IMR-90 (cell line): ENCODE data around the gene AP2B1. TPM values are rescaled to one million over a fixed set of nuclear protein-coding genes. Genes with fewer than 3 reads are reported as not detected.

ENCODE experiments used
- ATAC-seq: fragments of 200-7000 bp; cut with Tn5 transposase; 2 replicates; pipeline ENCODE4 v1.9.1; 2020; ENCODE audit warnings: low read depth, mild to moderate bottlenecking, moderate library complexity
- BruUV-seq: library from RNA; stranded (reverse); fragments of 400-500 nt; replicated peaks from 2 replicates; lab custom pipeline; 2021; lab: Mats Ljungman, UMichigan
- CTCF ChIA-PET: fragments of 300-600 bp; formaldehyde crosslinking; extraction: SDS; loops from one replicate; lab custom pipeline; 2021; ENCODE audit warnings: antibody characterized with exemption; lab: Yijun Ruan, JAX
- POLR2A ChIA-PET: fragments of 300-600 bp; sonication (Branson Sonifier 250); formaldehyde crosslinking; loops from one replicate; lab custom pipeline; 2022; ENCODE audit warnings: antibody characterized with exemption; ENCODE audit not compliant: unreplicated experiment; lab: Charles Lee
- DNase-seq: peaks from one replicate; pipeline ENCODE4 v3.0.0; 2013
- H2AFZ ChIP-seq: replicated peaks from 2 replicates; pipeline ENCODE3; 2013; ENCODE audit warnings: low read length, mild to moderate bottlenecking; ENCODE audit not compliant: poor library complexity
- H2AK5ac ChIP-seq: 2 replicates; pipeline ENCODE4 v1.6.1; 2013; ENCODE audit warnings: low read depth, low read length, inconsistent platforms
- H2AK9ac ChIP-seq: replicated peaks from 2 replicates; pipeline ENCODE3; 2013; ENCODE audit warnings: mild to moderate bottlenecking, low read depth, low read length, moderate library complexity; ENCODE audit not compliant: poor library complexity
- H2BK120ac ChIP-seq: 2 replicates; pipeline ENCODE4 v1.6.1; 2013; ENCODE audit warnings: low read depth, low read length, inconsistent platforms
- H2BK15ac ChIP-seq: 3 replicates; pipeline ENCODE4 v1.6.1; 2013; ENCODE audit warnings: low read depth, low read length, inconsistent platforms
- H2BK20ac ChIP-seq: 2 replicates; pipeline ENCODE4 v1.6.1; 2013; ENCODE audit warnings: low read depth, mild to moderate bottlenecking, inconsistent platforms, low read length, moderate library complexity
- H2BK5ac ChIP-seq: 2 replicates; pipeline ENCODE4 v1.6.1; 2013; ENCODE audit warnings: mild to moderate bottlenecking, low read depth, low read length, inconsistent platforms; ENCODE audit not compliant: poor library complexity, severe bottlenecking
- H3K14ac ChIP-seq: replicated peaks from 2 replicates; pipeline ENCODE4 v1.6.1; 2013; ENCODE audit warnings: low read depth, low read length, inconsistent platforms
- H3K18ac ChIP-seq: 2 replicates; pipeline ENCODE4 v1.6.1; 2013; ENCODE audit warnings: low read depth, low read length, control low read depth
- H3K23ac ChIP-seq: 2 replicates; pipeline ENCODE4 v1.6.1; 2013; ENCODE audit warnings: low read depth, low read length, inconsistent platforms
- H3K27ac ChIP-seq: 2 replicates; pipeline ENCODE4 v1.5.1; 2013; ENCODE audit warnings: mild to moderate bottlenecking, control low read depth, low read length; ENCODE audit not compliant: insufficient read depth
- H3K27me3 ChIP-seq: 2 replicates; pipeline ENCODE4 v1.6.1; 2013; ENCODE audit warnings: low read length; ENCODE audit not compliant: control insufficient read depth, insufficient read depth
- H3K36me3 ChIP-seq: 2 replicates; pipeline ENCODE4 v1.6.1; 2013; ENCODE audit warnings: low read length, mixed read lengths; ENCODE audit not compliant: control insufficient read depth, insufficient read depth
- H3K4ac ChIP-seq: 2 replicates; pipeline ENCODE4 v1.6.1; 2013; ENCODE audit warnings: low read depth, low read length, inconsistent platforms
- H3K4me1 ChIP-seq: 2 replicates; pipeline ENCODE4 v1.6.1; 2013; ENCODE audit warnings: low read length, mixed read lengths; ENCODE audit not compliant: control insufficient read depth, insufficient read depth
- H3K4me2 ChIP-seq: 2 replicates; pipeline ENCODE4 v1.6.1; 2013; ENCODE audit warnings: low read depth, mild to moderate bottlenecking, control low read depth, low read length, moderate library complexity
- H3K4me3 ChIP-seq: 2 replicates; pipeline ENCODE4 v1.5.1; 2013; ENCODE audit warnings: low read depth, mild to moderate bottlenecking, control low read depth, low read length, moderate library complexity; ENCODE audit not compliant: insufficient read depth
- H3K56ac ChIP-seq: 2 replicates; pipeline ENCODE4 v1.6.1; 2013; ENCODE audit warnings: low read length, inconsistent platforms; ENCODE audit not compliant: insufficient read depth; ENCODE audit errors: extremely low read depth
- H3K79me1 ChIP-seq, 2 experiments: 2 replicates each; pipeline ENCODE4 v1.6.1; 2013; ENCODE audit warnings: low read length in 2 of 2, inconsistent platforms in 1 of 2, low read depth in 1 of 2
- H3K9ac ChIP-seq: 2 replicates; pipeline ENCODE4 v1.6.1; 2013; ENCODE audit warnings: low read depth, low read length, control low read depth
- H3K9me1 ChIP-seq: 2 replicates; pipeline ENCODE4 v1.6.1; 2013; ENCODE audit warnings: low read length, inconsistent platforms; ENCODE audit not compliant: insufficient read depth
- H3K9me3 ChIP-seq: 2 replicates; pipeline ENCODE4 v1.6.1; 2013; ENCODE audit warnings: low read length; ENCODE audit not compliant: control insufficient read depth, insufficient read depth
- H4K20me1 ChIP-seq: 2 replicates; pipeline ENCODE4 v1.6.1; 2013; ENCODE audit warnings: low read length, inconsistent platforms; ENCODE audit not compliant: insufficient read depth
- H4K5ac ChIP-seq: 2 replicates; pipeline ENCODE4 v1.6.1; 2013; ENCODE audit warnings: mild to moderate bottlenecking, low read depth, low read length, control low read depth
- H4K8ac ChIP-seq, 2 experiments: 2 replicates each; pipeline ENCODE4 v1.6.1; 2013; ENCODE audit warnings: low read depth in 2 of 2, low read length in 2 of 2, control low read depth in 1 of 2, inconsistent platforms in 1 of 2
- H4K91ac ChIP-seq: 2 replicates; pipeline ENCODE4 v1.6.1; 2013; ENCODE audit warnings: low read depth, low read length, inconsistent platforms; ENCODE audit not compliant: insufficient read depth
- BHLHE40 ChIP-seq: fragments of 150-350 bp; IDR thresholded peaks from 2 replicates; pipeline ENCODE4 v1.6.1; 2016; ENCODE audit warnings: mild to moderate bottlenecking, low read depth, low read length
- CEBPB ChIP-seq: IDR thresholded peaks from 2 replicates; pipeline ENCODE4 v1.6.1; 2012; ENCODE audit warnings: low read depth, low read length, improper control_type of control experiment
- CHD1 ChIP-seq: IDR thresholded peaks from 2 replicates; pipeline ENCODE4 v1.6.1; 2012; ENCODE audit warnings: low read depth, low read length, improper control_type of control experiment
- FOS ChIP-seq: fragments of 150-350 bp; IDR thresholded peaks from 2 replicates; pipeline ENCODE4 v1.6.1; 2016; ENCODE audit warnings: low read depth, low read length
- MAFK ChIP-seq: IDR thresholded peaks from 2 replicates; pipeline ENCODE4 v1.6.1; 2012; ENCODE audit warnings: low read depth, low read length, improper control_type of control experiment
- MAZ ChIP-seq: IDR thresholded peaks from 2 replicates; pipeline ENCODE4 v1.6.1; 2012; ENCODE audit warnings: low read depth, mild to moderate bottlenecking, low read length, improper control_type of control experiment, moderate library complexity, borderline replicate concordance
- MXI1 ChIP-seq: IDR thresholded peaks from 2 replicates; pipeline ENCODE4 v1.6.1; 2012; ENCODE audit warnings: low read depth, mild to moderate bottlenecking, low read length, moderate library complexity, borderline replicate concordance
- NFE2L2 ChIP-seq: fragments of 150-350 bp; IDR thresholded peaks from 2 replicates; pipeline ENCODE4 v1.6.1; 2016; ENCODE audit warnings: low read depth, mild to moderate bottlenecking, low read length
- POLR2A ChIP-seq: IDR thresholded peaks from 2 replicates; pipeline ENCODE4 v1.6.1; 2012; ENCODE audit warnings: mild to moderate bottlenecking, low read depth, low read length
- RAD21 ChIP-seq: IDR thresholded peaks from 2 replicates; pipeline ENCODE4 v1.6.1; 2012; ENCODE audit warnings: low read length, improper control_type of control experiment
- RCOR1 ChIP-seq: IDR thresholded peaks from 2 replicates; pipeline ENCODE4 v1.6.1; 2012; ENCODE audit warnings: mild to moderate bottlenecking, low read length, improper control_type of control experiment; ENCODE audit not compliant: insufficient replicate concordance
- RFX5 ChIP-seq: IDR thresholded peaks from 2 replicates; pipeline ENCODE4 v1.8.0; 2012; ENCODE audit warnings: low read depth, mild to moderate bottlenecking, low read length, moderate library complexity
- SMC3 ChIP-seq: fragments of 150-350 bp; IDR thresholded peaks from 2 replicates; pipeline ENCODE4 v1.6.1; 2016; ENCODE audit warnings: low read depth, mild to moderate bottlenecking, antibody characterized with exemption, low read length, moderate library complexity
- WGBS, 2 experiments: methylation state at CpG; one replicate each; pipeline versions ENCODE4 v1.1.5 to v1.1.7; 2013; ENCODE audit warnings: missing lambda C conversion rate in 2 of 2; ENCODE audit not compliant: insufficient read length in 1 of 2; ENCODE audit errors: extremely low coverage in 2 of 2; 5-methylcytosine and 5-hydroxymethylcytosine counted together
- dilution Hi-C: fragments of 300-500 bp; cut with HindIII; formaldehyde crosslinking; loops from one replicate; pipeline ENCODE4 v1.14.3; 2018; ENCODE audit warnings: low sequenced_read_pairs; ENCODE audit not compliant: unreplicated experiment
- in situ Hi-C: fragments of 300-500 bp; cut with MboI; formaldehyde crosslinking; loops from 3 replicates; pipeline ENCODE4 v1.14.3; 2019; ENCODE audit warnings: low sequenced_read_pairs, inconsistent platforms, mixed read lengths
- intact Hi-C: fragments of 100-400 bp; cut with micrococcal nuclease; formaldehyde crosslinking; loops from 2 replicates; pipeline ENCODE4 v1.10.0; 2022
- polyA plus RNA-seq, 3 experiments: library from polyadenylated mRNA; depleted of rRNA; stranded (reverse); fragments of >200 nt; gene quantifications; 2 replicates each; pipeline ENCODE4 v1.2.3, GENCODE V29; 2012; ENCODE audit warnings: low replicate concordance in 1 of 3
- total RNA-seq: library from RNA; depleted of rRNA; stranded (reverse); fragments of >200 nt; gene quantifications from 2 replicates; pipeline ENCODE4 v1.2.3, GENCODE V29; 2012
- TF ChIP-seq, protein P1 (sequence below): fragments of 150-350 bp; IDR thresholded peaks from 2 replicates; pipeline ENCODE4 v1.6.1; 2016; ENCODE audit warnings: low read depth, mild to moderate bottlenecking, low read length, moderate library complexity, borderline replicate concordance
- TF ChIP-seq, protein P2 (sequence below): conservative IDR thresholded peaks from 2 replicates; pipeline ENCODE4 v1.5.1; 2012; ENCODE audit warnings: mild to moderate bottlenecking, low read depth, low read length, improper control_type of control experiment
- TF ChIP-seq, protein P3 (sequence below): fragments of 150-350 bp; IDR thresholded peaks from 2 replicates; pipeline ENCODE4 v1.6.1; 2017; ENCODE audit warnings: mild to moderate bottlenecking, antibody characterized with exemption, low read length, low read depth

The AP2B1 gene
- total and polyA plus RNA-seq, 2 of the 4 experiments (the other 2 are of a cell fraction) = 102 to 125 TPM

DNA sequence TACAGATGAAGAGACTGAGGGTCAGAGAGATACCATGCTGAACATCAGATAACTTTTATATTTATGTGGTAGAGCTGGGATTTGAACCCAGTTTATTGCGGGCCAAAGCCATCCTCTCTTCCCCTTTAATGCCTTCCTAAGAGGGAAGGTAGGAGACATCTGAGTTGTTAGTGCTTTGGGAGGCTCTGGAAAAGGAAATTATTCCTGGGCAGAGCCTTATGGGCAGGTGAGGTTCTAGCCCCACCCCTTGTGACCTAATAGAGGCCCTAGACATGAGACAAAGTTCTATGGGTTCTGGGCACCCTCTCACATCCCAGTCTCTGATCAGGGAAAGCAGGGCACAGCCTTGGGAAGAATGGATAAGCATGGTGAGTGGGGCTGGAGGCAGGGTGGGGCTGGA, 173.5 kb downstream of the AP2B1 start, which contains the start of gene C17orf50:
Gene C17orf50, plus strand, starts transcription at position 301 of the 400 bp plus-strand sequence. Its CDS starts 55 bp downstream, at position 356.
- Histone ChIP-seq H3K18ac (no peak within 1 kb of the TSS), H2AK9ac (no peak within 1 kb of the TSS), H3K4me3 (no peak within 1 kb of the TSS), H4K8ac (no peak within 1 kb of the TSS), H4K91ac (no peak within 1 kb of the TSS), H3K9me1 (no peaks in the 10 kb centered on the region), H2BK15ac (no peak within 1 kb of the TSS), H3K4me1 (peaks cover 3% of the 10 kb centered on the region), H4K20me1 (peaks cover 8% of the 10 kb centered on the region; the same call in 1 of the 2 replicates), H3K23ac (no peak within 1 kb of the TSS), H2AFZ (no peak within 1 kb of the TSS), H2BK5ac (no peak within 1 kb of the TSS), H4K5ac (no peak within 1 kb of the TSS), H3K4me2 (no peak within 1 kb of the TSS), H3K79me1 (no peaks in the 10 kb centered on the region), H2AK5ac (no peak within 1 kb of the TSS), H2BK20ac (no peak within 1 kb of the TSS), H3K56ac (no peak within 1 kb of the TSS), H3K14ac (no peak within 1 kb of the TSS), H3K36me3 (no peaks in the 10 kb centered on the region), H2BK120ac (no peak within 1 kb of the TSS), H3K9ac (no peak within 1 kb of the TSS), H3K27ac (no peak within 1 kb of the TSS), H3K4ac (no peak within 1 kb of the TSS), H3K27me3 (peaks cover 21% of the 10 kb centered on the region), H3K9me3 (peaks cover 2% of the 10 kb centered on the region; the same call in 1 of the 2 replicates)
- TF ChIP-seq CEBPB (no peak), SMC3 (no peak), MXI1 (no peak), FOS (no peak), MAFK (no peak), NFE2L2 (no peak), BHLHE40 (no peak), MAZ (no peak), RAD21 (no peak), CHD1 (no peak), RFX5 (no peak), POLR2A (no peak), RCOR1 (no peak)
- TF ChIP-seq, protein P1, sequence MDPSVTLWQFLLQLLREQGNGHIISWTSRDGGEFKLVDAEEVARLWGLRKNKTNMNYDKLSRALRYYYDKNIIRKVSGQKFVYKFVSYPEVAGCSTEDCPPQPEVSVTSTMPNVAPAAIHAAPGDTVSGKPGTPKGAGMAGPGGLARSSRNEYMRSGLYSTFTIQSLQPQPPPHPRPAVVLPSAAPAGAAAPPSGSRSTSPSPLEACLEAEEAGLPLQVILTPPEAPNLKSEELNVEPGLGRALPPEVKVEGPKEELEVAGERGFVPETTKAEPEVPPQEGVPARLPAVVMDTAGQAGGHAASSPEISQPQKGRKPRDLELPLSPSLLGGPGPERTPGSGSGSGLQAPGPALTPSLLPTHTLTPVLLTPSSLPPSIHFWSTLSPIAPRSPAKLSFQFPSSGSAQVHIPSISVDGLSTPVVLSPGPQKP = no peak
- TF ChIP-seq, protein P2, sequence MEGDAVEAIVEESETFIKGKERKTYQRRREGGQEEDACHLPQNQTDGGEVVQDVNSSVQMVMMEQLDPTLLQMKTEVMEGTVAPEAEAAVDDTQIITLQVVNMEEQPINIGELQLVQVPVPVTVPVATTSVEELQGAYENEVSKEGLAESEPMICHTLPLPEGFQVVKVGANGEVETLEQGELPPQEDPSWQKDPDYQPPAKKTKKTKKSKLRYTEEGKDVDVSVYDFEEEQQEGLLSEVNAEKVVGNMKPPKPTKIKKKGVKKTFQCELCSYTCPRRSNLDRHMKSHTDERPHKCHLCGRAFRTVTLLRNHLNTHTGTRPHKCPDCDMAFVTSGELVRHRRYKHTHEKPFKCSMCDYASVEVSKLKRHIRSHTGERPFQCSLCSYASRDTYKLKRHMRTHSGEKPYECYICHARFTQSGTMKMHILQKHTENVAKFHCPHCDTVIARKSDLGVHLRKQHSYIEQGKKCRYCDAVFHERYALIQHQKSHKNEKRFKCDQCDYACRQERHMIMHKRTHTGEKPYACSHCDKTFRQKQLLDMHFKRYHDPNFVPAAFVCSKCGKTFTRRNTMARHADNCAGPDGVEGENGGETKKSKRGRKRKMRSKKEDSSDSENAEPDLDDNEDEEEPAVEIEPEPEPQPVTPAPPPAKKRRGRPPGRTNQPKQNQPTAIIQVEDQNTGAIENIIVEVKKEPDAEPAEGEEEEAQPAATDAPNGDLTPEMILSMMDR = no peak
- TF ChIP-seq, protein P3, sequence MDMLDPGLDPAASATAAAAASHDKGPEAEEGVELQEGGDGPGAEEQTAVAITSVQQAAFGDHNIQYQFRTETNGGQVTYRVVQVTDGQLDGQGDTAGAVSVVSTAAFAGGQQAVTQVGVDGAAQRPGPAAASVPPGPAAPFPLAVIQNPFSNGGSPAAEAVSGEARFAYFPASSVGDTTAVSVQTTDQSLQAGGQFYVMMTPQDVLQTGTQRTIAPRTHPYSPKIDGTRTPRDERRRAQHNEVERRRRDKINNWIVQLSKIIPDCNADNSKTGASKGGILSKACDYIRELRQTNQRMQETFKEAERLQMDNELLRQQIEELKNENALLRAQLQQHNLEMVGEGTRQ = no peak
- BruUV-seq = no TSS peak
- ChIA-PET CTCF (no interaction called here), POLR2A (no interaction called here)
- in situ Hi-C loops = loop anchor here (5.0 kb wide), 1 partner anchor 47 kb away; the partner anchor contains the start of gene TAF15
- no peak for ATAC-seq
- dilution Hi-C loops = no loop called here
- intact Hi-C loops = no loop called here
- no peak for DNase-seq
- no CpG with 5 or more reads among the region's 1 CpG for WGBS, 2 experiments
